H1 (cell line): ENCODE measurements around the gene DHRS3. TPM values are rescaled to one million over a fixed set of nuclear protein-coding genes. Genes with fewer than 3 reads are reported as not detected.

Source experiments
- JUND ChIP-seq: IDR thresholded peaks from 2 replicates; pipeline ENCODE4 v1.6.1; 2011; ENCODE audit warnings: mild to moderate bottlenecking, improper control_type of control experiment, low read length
- KDM4A ChIP-seq: IDR thresholded peaks from one replicate; pipeline ENCODE4 v1.7.1; 2012; ENCODE audit warnings: low read depth, mild to moderate bottlenecking, moderate library complexity, low read length, inconsistent platforms; ENCODE audit not compliant: severe bottlenecking
- SP1 ChIP-seq: IDR thresholded peaks from 2 replicates; pipeline ENCODE4 v1.6.1; 2011; ENCODE audit warnings: low read depth, low read length
- ZNF274 ChIP-seq: IDR thresholded peaks from 2 replicates; pipeline ENCODE4 v1.7.0; 2012; ENCODE audit warnings: low read length, borderline replicate concordance; ENCODE audit errors: extremely low read depth
- polyA plus RNA-seq, 7 experiments: library from polyadenylated mRNA; depleted of rRNA in 3 of 7; stranded (reverse) in 5 of 7; unstranded in 2 of 7; fragments of >200 nt in 5 of 7; fragments of 200-250 nt in 2 of 7; gene quantifications; 1 replicate in 5 of 7; 2 replicates in 1 of 7; 4 replicates in 1 of 7; pipeline versions ENCODE4 v1.2.1 to v1.2.3, GENCODE V29; 2011 to 2013; ENCODE audit warnings: missing spikeins in 2 of 7, mixed read lengths in 2 of 7
- total RNA-seq: library from RNA; stranded (reverse); fragmentation: NEBNext Ultra II Directional; extraction: Animal tissue kit (Norgen Biotek cat#: 25700); gene quantifications from 2 replicates; pipeline ENCODE4 v1.2.1, GENCODE V29; 2021

The DHRS3 gene
- total and polyA plus RNA-seq, 2 of the 8 experiments (the other 6 are each of a cell fraction or from before 2014, with no cell fraction given) = 32.5 to 36.4 TPM

DNA sequence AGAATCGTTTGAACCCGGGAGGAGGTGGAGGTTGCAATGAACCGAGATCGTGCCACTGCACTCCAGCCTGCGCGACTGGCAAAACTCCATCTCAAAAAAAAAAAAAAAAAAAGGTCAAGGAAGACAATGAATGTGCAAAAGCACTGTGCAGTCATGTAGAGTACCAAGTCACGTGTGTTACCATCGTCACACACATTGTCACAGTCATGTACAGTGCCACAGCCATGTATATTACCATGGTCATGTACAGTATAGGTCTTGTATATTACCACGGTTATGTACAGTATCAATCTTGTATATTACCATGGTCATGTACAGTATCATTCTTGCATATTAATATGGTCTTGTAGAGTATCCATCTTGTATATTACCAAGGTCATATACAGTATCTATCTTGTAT is 13.0 kb downstream of the DHRS3 start (continued):
- TF ChIP-seq SP1 (no peak), ZNF274 (no peak), JUND (no peak), KDM4A (no peak)
